Measurements from ENCODE around the gene LRRC23. TPM values are rescaled to one million over a fixed set of nuclear protein-coding genes. Genes with fewer than 3 reads are reported as not detected.

The LRRC23 gene
- total RNA-seq, 4 donors from 2014 or later, result 8.8 to 16.6 (median 13.6) TPM

- Histone ChIP-seq H3K4me1 (peaks cover 0 to 89% (median 31%) of the 10 kb centered on the region in 3 donors), H3K27ac (peak overlapping the region in 3 of 4 donors; percentile 94 to 96 (median 95))
These were observed 37.7 kb downstream of the LRRC23 start for GRCh38 chr12:6942331-6942665.

GRCh38 chr12:6943389-6943721 is 38.7 kb downstream of the LRRC23 start:
- H3K4me3 ChIP-seq, result peak overlapping the region; percentile 64 to 74
- no peaks in the 10 kb centered on the region for H3K27me3 ChIP-seq
- H3K9me3 ChIP-seq, result no peaks in the 10 kb centered on the region
- TF ChIP-seq EP300 (IDR thresholded peaks at IDR 0.05), result no peak
- TF ChIP-seq CTCF (IDR thresholded peaks at IDR 0.05), result no peak
- no peak for TF ChIP-seq POLR2A (IDR thresholded peaks at IDR 0.05)
- TF ChIP-seq POLR2AphosphoS5 (IDR thresholded peaks at IDR 0.05), result no peak
- WGBS, 2 donors (ENCODE audit: low coverage in 1 of 2), result 0 to 1% methylated on average over 11 to 13 of the region's 13 CpGs
- peak; percentile 76 for ATAC-seq
- H3K4me1 ChIP-seq, result peaks cover 0 to 80% (median 26%) of the 10 kb centered on the region in 3 donors
- peaks cover 0 to 59% of the 10 kb centered on the region in 2 donors for H3K36me3 ChIP-seq
- peak overlapping the region; percentile 90 to 96 (median 94) for H3K27ac ChIP-seq

More at GRCh38 chr12:6942331-6942665, 37.7 kb downstream of the LRRC23 start:
- H3K36me3 ChIP-seq, result peaks cover 0 to 57% of the 10 kb centered on the region in 2 donors
- H3K4me3 ChIP-seq, result no peak overlapping the region
- no peak for TF ChIP-seq CTCF (IDR thresholded peaks at IDR 0.05)
- peak; percentile 6 for TF ChIP-seq POLR2AphosphoS5 (IDR thresholded peaks at IDR 0.05)
- no peaks in the 10 kb centered on the region for H3K9me3 ChIP-seq
- WGBS, 2 donors (ENCODE audit: low coverage in 1 of 2), result 87 to 100% methylated on average over 3 to 6 of the region's 11 CpGs
- H3K27me3 ChIP-seq, result no peaks in the 10 kb centered on the region
- no peak for ATAC-seq

- no peaks in the 10 kb centered on the region for H3K27me3 ChIP-seq
- TF ChIP-seq POLR2A (IDR thresholded peaks at IDR 0.05) (peak; percentile 95 to 98), EP300 (IDR thresholded peaks at IDR 0.05) (no peak), POLR2AphosphoS5 (IDR thresholded peaks at IDR 0.05) (peak; percentile 99)
- peaks cover 0 to 58% of the 10 kb centered on the region in 2 donors for H3K36me3 ChIP-seq
- H3K9me3 ChIP-seq, result no peaks in the 10 kb centered on the region
- H3K4me3 ChIP-seq, result peak within 1 kb of the TSS; percentile 64 to 74
- H3K27ac ChIP-seq, result peak within 1 kb of the TSS; percentile 90 to 96 (median 94)
- H3K4me1 ChIP-seq, result peaks cover 0 to 75% (median 21%) of the 10 kb centered on the region in 3 donors
- ATAC-seq, result peak; percentile 72
- 0 to 6% methylated on average over 11 to 18 of the region's 31 CpGs for WGBS, 2 donors (ENCODE audit: low coverage in 1 of 2)
These were observed 39.2 kb downstream of the LRRC23 start, which contains the start of the genes C12orf57 and RNU7-1 for GRCh38 chr12:6943722-6944380. Gene C12orf57, plus strand, starts transcription at chr12:6944022. Its CDS starts 100 bp downstream, at chr12:6944122. Gene RNU7-1, plus strand, starts transcription at chr12:6943816.

- 5 to 6% methylated on average over 7 to 8 of the region's 48 CpGs for WGBS, 2 donors (ENCODE audit: low coverage in 1 of 2)
- H3K36me3 ChIP-seq, result peaks cover 0 to 50% of the 10 kb centered on the region in 2 donors
- TF ChIP-seq CTCF (IDR thresholded peaks at IDR 0.05), result peak in 3 of 4 experiments; percentile 89 to 97 (median 96)
- TF ChIP-seq POLR2AphosphoS5 (IDR thresholded peaks at IDR 0.05), result peak; percentile 81
- peak in 1 of 2 donors; percentile 6 for TF ChIP-seq POLR2A (IDR thresholded peaks at IDR 0.05)
- TF ChIP-seq EP300 (IDR thresholded peaks at IDR 0.05), result no peak
- H3K27me3 ChIP-seq, result no peaks in the 10 kb centered on the region
- H3K4me3 ChIP-seq, result peak overlapping the region; percentile 64 to 74
- peaks cover 0 to 68% (median 18%) of the 10 kb centered on the region in 3 donors for H3K4me1 ChIP-seq
- H3K9me3 ChIP-seq, result no peaks in the 10 kb centered on the region
- peak overlapping the region; percentile 90 to 96 (median 94) for H3K27ac ChIP-seq
- ATAC-seq, result peak; percentile 79
These were observed 40.0 kb downstream of the LRRC23 start for GRCh38 chr12:6944381-6945186.

- Histone ChIP-seq H3K27ac (peak overlapping the region in 3 of 4 donors; percentile 94 to 96 (median 95)), H3K4me1 (peaks cover 0 to 57% (median 18%) of the 10 kb centered on the region in 3 donors), H3K36me3 (peaks cover 0 to 40% of the 10 kb centered on the region in 2 donors), H3K9me3 (no peaks in the 10 kb centered on the region), H3K4me3 (no peak overlapping the region), H3K27me3 (no peaks in the 10 kb centered on the region)
- no peak for TF ChIP-seq CTCF (IDR thresholded peaks at IDR 0.05)
- TF ChIP-seq POLR2A (IDR thresholded peaks at IDR 0.05), result no peak
- TF ChIP-seq POLR2AphosphoS5 (IDR thresholded peaks at IDR 0.05), result no peak
- no peak for TF ChIP-seq EP300 (IDR thresholded peaks at IDR 0.05)
- WGBS, 2 donors (ENCODE audit: low coverage in 1 of 2), result 73% methylated on average over 5 of the region's 11 CpGs; no CpG with 5 or more reads in 1 of the 2 donors
- no peak for ATAC-seq
These were observed 41.0 kb downstream of the LRRC23 start for GRCh38 chr12:6945613-6946012.
